ENCODE results near the gene CDC42.
A peak's percentile ranks its signal among the peaks of the same experiment; 100 is the strongest.
"Not testable (repeated sequence)": the region's sequence is repeated elsewhere in the genome, so short reads cannot be mapped to it uniquely, and the experiment has no call there.

Gene CDC42

DNA sequence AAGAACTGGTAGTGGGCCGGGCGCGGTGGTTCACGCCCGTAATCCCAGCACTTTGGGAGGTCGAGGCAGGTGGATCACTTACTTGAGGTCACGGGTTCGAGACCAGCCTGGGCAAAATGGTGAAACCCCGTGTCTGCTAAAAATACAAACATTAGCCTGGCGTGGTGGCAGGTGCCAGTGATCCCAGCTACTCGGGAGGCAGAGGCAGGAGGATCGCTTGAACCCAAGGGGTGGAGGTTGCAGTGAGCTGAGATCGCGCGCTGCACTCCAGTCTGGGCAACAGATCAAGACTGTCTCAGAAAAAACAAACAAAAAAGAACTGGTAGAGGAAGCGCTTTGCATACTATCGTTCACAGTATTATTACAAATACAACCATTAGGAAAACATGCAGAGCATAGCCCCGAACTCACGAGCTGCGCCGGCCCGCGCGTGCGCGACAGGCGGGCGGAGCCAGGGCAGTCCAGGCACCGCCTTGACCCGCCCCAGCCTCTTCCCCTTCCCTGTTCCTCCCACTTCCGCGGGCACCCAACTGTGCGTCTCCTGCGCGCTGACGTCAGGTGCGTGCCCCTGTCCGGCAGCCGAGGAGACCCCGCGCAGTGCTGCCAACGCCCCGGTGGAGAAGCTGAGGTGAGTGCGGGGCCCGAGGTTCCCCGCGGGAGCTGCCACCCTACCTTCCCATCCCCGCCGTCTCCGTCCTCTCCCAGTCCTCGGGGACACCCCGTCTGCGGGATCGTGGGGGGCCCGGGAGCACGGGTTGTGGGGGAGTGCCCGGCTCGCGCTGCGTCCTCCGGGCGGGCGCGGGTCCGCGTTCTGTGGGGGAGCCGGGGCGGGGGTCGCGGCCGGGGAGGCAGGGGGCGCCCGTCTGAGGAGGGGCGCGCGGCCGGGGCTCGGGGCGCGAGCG is at the start of gene CDC42:
CDC42 (plus strand) TSS at position 595 of the 902 bp plus-strand sequence. CDS start 25,770 bp downstream, outside the sequence.
- DNase-seq = peak; percentile 79

- not testable (repeated sequence) for DNase-seq
Measured at GRCh38 chr1:22002875-22003274, 49.6 kb upstream of the CDC42 start.

DNA sequence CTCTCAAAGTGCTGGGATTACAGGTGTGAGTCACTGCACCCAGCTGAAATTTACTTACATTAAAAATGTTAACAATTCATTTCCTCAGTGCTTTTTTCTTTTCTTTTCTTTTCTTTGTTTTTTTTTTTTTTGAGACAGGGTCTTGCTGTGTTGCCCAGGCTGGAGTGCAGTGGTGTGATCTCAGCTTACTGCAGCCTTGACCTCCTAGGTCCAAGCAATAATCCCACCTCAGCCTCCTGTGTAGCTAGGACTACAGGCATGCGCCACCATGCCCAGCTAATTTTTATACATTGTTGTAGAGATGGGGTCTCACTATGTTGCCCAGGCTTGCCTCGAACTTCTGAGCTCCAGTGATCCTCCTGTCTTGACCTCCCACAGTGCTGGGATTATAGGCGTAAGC is 48.5 kb upstream of the CDC42 start:
- DNase-seq = not testable (repeated sequence)

- not testable (repeated sequence) for DNase-seq
Measured at GRCh38 chr1:22005261-22006149, 47.0 kb upstream of the CDC42 start.

DNA sequence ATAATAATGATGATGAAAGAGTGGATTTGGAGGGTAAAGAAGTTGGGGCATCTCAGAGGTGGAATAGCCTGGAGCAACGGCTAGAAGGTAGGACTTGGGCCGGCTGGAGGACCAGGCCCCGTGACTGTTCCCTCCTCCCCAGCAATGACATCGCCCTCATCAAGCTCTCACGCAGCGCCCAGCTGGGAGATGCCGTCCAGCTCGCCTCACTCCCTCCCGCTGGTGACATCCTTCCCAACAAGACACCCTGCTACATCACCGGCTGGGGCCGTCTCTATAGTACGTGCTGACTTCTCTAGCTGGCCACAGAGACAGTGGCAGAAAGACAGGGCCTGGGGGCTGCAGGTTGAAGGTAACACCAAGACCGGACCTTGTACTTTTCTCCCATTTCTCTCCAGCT is 45.8 kb upstream of the CDC42 start:
- not testable (repeated sequence) for DNase-seq

GRCh38 chr1:22007262-22007661 is 45.2 kb upstream of the CDC42 start:
- DNase-seq = not testable (repeated sequence)

DNA sequence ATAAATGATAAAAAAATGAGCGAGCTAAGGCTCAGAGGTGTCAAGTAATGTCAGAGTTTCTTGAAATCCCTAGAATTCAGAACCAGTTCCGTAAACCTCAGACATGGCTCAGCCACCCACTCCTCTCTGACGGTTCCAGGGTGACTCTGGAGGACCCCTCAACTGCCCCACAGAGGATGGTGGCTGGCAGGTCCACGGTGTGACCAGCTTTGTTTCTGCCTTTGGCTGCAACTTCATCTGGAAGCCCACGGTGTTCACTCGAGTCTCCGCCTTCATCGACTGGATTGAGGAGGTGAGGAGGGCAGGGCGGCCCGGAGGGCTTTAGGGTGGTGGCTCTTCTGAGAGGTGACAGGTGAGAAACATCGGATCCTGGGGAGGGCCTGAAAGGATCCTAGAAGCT is 42.9 kb upstream of the CDC42 start:
- DNase-seq = not testable (repeated sequence)

GRCh38 chr1:22012752-22013151 is 39.8 kb upstream of the CDC42 start:
- not testable (repeated sequence) for DNase-seq

DNA sequence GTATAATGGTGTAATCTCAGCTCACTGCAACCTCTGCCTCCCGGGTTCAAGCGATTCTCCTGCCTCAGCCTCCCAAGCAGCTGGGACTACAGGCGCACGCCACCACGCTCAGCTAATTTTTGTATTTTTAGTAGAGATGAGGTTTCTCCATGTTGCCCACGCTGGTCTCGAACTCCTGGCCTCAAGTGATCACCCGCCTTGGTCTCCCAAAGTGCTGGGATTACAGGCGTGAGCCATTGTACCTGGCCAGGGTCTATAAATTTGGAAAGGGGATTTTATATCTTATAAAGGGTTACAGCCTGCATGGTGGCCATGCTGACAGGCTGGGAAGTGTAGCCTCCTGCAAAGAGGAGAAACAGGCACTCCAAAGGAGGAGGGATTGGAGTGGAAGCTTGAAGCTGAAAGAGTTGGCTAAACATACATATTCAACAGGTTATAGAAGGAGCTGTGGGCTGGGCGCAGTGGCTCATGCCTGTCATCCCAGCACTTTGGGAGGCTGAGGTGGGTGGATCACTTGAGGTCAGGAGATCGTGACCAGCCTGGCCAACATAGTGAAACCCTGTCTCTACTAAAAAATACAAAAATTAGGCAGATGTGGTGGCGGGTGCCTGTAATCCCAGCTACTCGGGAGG is 37.8 kb upstream of the CDC42 start:
- DNase-seq = not testable (repeated sequence)

DNA sequence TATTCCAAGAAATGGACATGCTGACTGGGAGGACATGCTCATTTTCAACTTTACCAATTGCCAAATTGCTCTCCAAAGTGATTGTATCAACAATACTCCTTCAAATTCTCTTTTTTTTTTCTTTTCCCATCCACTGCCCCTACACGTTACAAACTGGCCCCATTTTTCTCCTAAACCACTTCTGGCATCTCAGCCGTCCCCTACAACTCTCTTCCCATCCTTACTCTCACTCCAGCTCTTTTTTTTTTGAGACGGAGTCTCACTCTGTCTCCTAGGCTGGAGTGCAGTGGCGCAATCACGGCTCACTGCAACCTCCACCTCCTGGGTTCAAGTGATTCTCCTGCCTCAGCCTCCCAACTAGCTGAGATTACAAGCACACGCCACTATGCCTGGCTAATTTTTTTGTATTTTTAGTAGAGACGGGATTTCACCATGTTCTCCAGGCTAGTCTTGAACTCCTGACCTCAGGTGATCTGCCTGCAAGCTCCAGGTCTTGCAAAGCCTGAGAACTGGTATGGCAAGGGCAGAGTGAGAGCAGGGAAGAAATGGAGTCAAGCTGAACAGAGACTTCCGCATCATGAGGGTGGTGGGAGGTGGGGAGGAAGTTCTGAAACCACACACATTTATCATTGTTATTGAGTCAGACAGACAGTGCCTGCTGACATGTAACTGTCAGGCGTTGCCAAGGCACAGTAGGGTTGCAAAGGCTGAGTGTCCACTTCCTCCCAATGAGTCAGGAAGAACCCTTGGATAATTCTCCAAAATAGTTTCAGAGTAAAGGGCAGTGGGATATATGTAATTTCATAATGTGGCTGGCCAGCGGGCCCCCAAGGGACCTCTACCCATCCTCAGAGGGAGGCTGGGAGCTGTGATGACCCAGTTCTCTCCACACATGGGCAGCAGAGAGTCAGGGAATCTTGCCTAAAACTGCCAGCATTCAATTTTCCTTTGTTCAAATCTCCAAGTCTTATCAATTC is 33.6 kb upstream of the CDC42 start:
- DNase-seq = no peak

DNA sequence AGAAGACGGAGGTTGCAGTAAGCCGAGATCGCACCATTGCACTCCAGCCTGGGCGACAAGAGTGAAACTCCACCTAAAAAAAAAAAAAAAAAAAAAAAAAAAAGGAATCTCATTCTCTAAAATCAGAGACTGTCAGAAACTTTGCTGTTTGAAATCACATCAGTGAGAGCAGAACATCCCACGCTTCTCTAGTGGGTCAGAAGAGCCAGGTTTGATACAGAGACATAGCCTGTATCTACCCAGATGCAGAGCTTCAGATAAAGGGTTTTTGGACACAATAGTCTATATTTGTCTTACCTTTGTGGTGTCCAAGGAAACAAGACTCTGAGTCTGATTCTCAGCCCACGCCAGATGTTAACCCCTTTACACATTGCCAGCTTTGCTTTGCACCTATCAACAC is 31.4 kb upstream of the CDC42 start:
- no peak for DNase-seq

- peak; percentile 67 for DNase-seq
Measured at GRCh38 chr1:22024485-22025367, 27.8 kb upstream of the CDC42 start.

- peak; percentile 70 for DNase-seq
Measured at GRCh38 chr1:22025368-22026155, 26.9 kb upstream of the CDC42 start.

- no peak for DNase-seq
Measured at GRCh38 chr1:22026924-22027289, 25.6 kb upstream of the CDC42 start.

- no peak for DNase-seq
Measured at GRCh38 chr1:22030057-22030456, 22.5 kb upstream of the CDC42 start.

- no peak for DNase-seq
Measured at GRCh38 chr1:22030473-22030872, 22.0 kb upstream of the CDC42 start.

DNA sequence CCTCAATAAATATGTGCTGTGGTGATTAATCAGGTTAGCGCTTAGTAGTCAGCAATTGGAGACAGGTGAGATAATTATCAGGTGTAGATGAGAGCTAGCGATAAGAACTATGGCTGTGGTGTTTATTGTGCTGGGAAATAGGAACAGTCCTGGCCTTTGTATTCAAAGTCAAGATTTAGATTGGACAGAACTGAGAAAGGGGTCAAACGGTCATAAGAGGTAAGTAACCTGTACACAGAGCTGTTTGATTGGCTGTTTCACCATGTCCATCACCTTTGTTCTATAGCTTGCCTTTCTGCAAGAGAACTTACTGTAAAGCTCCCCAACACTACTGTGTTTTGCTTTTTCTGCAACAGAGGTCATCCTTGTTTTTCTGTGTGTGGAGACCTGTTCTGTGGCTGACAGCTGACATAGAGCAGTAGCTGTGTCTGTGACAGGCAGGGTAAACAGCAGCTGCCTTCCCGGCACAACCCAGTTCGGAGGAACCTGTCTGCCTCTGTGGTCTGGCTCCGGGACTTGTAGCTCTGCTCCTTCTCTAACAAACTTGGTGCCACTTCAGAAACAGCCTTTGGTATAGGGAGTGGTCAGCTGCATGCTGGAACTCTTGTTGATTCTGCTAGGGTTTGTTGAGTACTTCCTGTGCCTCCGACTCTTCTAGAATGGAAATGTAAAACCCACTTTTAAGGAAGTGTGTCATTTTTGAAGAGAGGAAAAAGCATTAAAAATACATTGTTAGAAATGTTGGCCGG is 21.1 kb upstream of the CDC42 start:
- DNase-seq = no peak

GRCh38 chr1:22034834-22035233 is 17.7 kb upstream of the CDC42 start:
- not testable (repeated sequence) for DNase-seq

- no peak for DNase-seq
Measured at GRCh38 chr1:22037520-22037919, 15.0 kb upstream of the CDC42 start.

Measured in NCI-H1694 (cell line).